NB4 (cell line): ENCODE data around the gene USP7.

Experiments used
- MAX ChIP-seq: IDR thresholded peaks from 2 replicates; pipeline ENCODE4 v1.6.1; 2011; ENCODE audit warnings: low read depth, low read length
- MYC ChIP-seq: IDR thresholded peaks from 2 replicates; pipeline ENCODE4 v1.6.1; 2011; ENCODE audit warnings: low read depth, low read length
- TF ChIP-seq, protein P1 (sequence below): IDR thresholded peaks from one replicate; pipeline ENCODE4 v1.5.1; 2012; ENCODE audit warnings: low read depth, low read length

DNA sequence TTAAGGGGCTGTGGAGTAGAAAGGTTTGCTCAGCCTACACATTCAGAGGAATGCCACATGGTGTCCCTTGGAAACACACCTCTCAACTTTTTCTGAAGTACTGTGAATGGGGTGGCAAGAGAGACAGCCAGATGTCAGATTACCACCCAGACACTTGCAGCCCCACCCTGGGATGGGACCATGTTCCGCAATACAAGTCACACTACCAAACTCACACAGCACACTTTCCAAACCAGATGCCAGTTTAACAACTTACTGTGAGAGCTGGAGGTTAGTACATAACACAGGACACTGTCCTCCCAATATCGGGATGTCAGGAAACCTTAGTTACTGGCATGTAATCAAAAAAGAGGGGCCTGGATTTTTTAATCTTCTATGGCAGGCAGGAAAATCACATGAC is 7.9 kb downstream of the USP7 start:
- TF ChIP-seq, protein P1, sequence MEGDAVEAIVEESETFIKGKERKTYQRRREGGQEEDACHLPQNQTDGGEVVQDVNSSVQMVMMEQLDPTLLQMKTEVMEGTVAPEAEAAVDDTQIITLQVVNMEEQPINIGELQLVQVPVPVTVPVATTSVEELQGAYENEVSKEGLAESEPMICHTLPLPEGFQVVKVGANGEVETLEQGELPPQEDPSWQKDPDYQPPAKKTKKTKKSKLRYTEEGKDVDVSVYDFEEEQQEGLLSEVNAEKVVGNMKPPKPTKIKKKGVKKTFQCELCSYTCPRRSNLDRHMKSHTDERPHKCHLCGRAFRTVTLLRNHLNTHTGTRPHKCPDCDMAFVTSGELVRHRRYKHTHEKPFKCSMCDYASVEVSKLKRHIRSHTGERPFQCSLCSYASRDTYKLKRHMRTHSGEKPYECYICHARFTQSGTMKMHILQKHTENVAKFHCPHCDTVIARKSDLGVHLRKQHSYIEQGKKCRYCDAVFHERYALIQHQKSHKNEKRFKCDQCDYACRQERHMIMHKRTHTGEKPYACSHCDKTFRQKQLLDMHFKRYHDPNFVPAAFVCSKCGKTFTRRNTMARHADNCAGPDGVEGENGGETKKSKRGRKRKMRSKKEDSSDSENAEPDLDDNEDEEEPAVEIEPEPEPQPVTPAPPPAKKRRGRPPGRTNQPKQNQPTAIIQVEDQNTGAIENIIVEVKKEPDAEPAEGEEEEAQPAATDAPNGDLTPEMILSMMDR, result no peak
- TF ChIP-seq MAX (no peak), MYC (no peak)
